Keratinocyte (primary cell): ENCODE data around the gene PXN. TPM values are rescaled to one million over a fixed set of nuclear protein-coding genes. Genes with fewer than 3 reads are reported as not detected.
"Not testable (repeated sequence)": the region's sequence is repeated elsewhere in the genome, so short reads cannot be mapped to it uniquely, and the experiment has no call there.

ENCODE experiments used
- DNase-seq: peaks from one replicate; pipeline ENCODE4 v3.0.0-alpha.2; 2011; ENCODE audit warnings: low read depth, missing footprints, low spot score
- FAIRE-seq: peaks from 2 replicates; lab custom pipeline; 2011; peaks lifted over from hg19 to GRCh38; lab: Jason Lieb, UNC
- H2AFZ ChIP-seq: 2 replicates; pipeline ENCODE4 v1.6.0; 2012; ENCODE audit warnings: low read length, control low read depth, inconsistent platforms; ENCODE audit not compliant: control insufficient read depth
- H3K27ac ChIP-seq: 2 replicates; pipeline ENCODE4 v1.5.1; 2011; ENCODE audit warnings: low read length; ENCODE audit not compliant: control insufficient read depth, insufficient read depth
- H3K27me3 ChIP-seq: 3 replicates; pipeline ENCODE4 v1.6.0; 2011; ENCODE audit warnings: low read length; ENCODE audit not compliant: control insufficient read depth, insufficient read depth; ENCODE audit errors: extremely low read depth
- H3K36me3 ChIP-seq, 2 experiments: 2 replicates in 1 of 2; 3 replicates in 1 of 2; pipeline ENCODE4 v1.5.1; 2011; ENCODE audit warnings: low read length in 2 of 2, mild to moderate bottlenecking in 1 of 2; ENCODE audit not compliant: control insufficient read depth in 2 of 2, insufficient read depth in 2 of 2; ENCODE audit errors: extremely low read depth in 1 of 2
- H3K4me1 ChIP-seq: 3 replicates; pipeline ENCODE4 v1.5.1; 2011; ENCODE audit warnings: low read length; ENCODE audit not compliant: control insufficient read depth, insufficient read depth; ENCODE audit errors: extremely low read depth
- H3K4me2 ChIP-seq: 3 replicates; pipeline ENCODE4 v1.6.0; 2011; ENCODE audit warnings: low read depth, low read length; ENCODE audit not compliant: control insufficient read depth, insufficient read depth; ENCODE audit errors: extremely low read depth
- H3K4me3 ChIP-seq, 3 experiments: fragments of 200-600 bp in 1 of 3; sonication (generic) in 1 of 3; 2 replicates in 2 of 3; 3 replicates in 1 of 3; pipeline ENCODE4 v1.5.1; 2011 to 2016; ENCODE audit warnings: low read length in 3 of 3, mild to moderate bottlenecking in 3 of 3, control low read depth in 2 of 3, inconsistent platforms in 1 of 3, low read depth in 1 of 3, mixed read lengths in 1 of 3, mixed run types in 1 of 3, moderate library complexity in 1 of 3; ENCODE audit not compliant: control insufficient read depth in 2 of 3, insufficient read depth in 2 of 3; ENCODE audit errors: extremely low read depth in 1 of 3
- H3K79me2 ChIP-seq: 2 replicates; pipeline ENCODE4 v1.6.0; 2012; ENCODE audit warnings: low read length; ENCODE audit not compliant: control insufficient read depth, insufficient read depth
- H3K9ac ChIP-seq: 3 replicates; pipeline ENCODE4 v1.6.0; 2011; ENCODE audit warnings: low read length; ENCODE audit not compliant: control insufficient read depth, insufficient read depth; ENCODE audit errors: extremely low read depth
- H3K9me1 ChIP-seq: 3 replicates; pipeline ENCODE4 v1.6.0; 2011; ENCODE audit warnings: low read length; ENCODE audit not compliant: control insufficient read depth, insufficient read depth; ENCODE audit errors: extremely low read depth
- H3K9me3 ChIP-seq: 2 replicates; pipeline ENCODE4 v1.5.1; 2012; ENCODE audit warnings: low read depth, low read length; ENCODE audit not compliant: control insufficient read depth
- H4K20me1 ChIP-seq: 3 replicates; pipeline ENCODE4 v1.6.0; 2011; ENCODE audit warnings: low read length; ENCODE audit not compliant: control insufficient read depth, insufficient read depth; ENCODE audit errors: extremely low read depth
- CTCF ChIP-seq, 3 experiments: IDR thresholded peaks in 1 of 3; conservative IDR thresholded peaks in 1 of 3; optimal IDR thresholded peaks in 1 of 3; 2 replicates in 2 of 3; 3 replicates in 1 of 3; pipeline versions ENCODE3 to v1.5.1; 2011; ENCODE audit warnings: low read length in 3 of 3, mild to moderate bottlenecking in 3 of 3, moderate library complexity in 2 of 3, control low read depth in 1 of 3, inconsistent platforms in 1 of 3; ENCODE audit not compliant: insufficient read depth in 2 of 3; ENCODE audit errors: extremely low read depth in 1 of 3
- EZH2 ChIP-seq: IDR thresholded peaks from one replicate; pipeline ENCODE4 v1.6.1; 2012; ENCODE audit warnings: inconsistent platforms, mild to moderate bottlenecking, low read length, moderate library complexity
- dilution Hi-C: fragments of 300-500 bp; cut with MboI; formaldehyde crosslinking; loops from one replicate; pipeline ENCODE4 v1.7.0; 2020; ENCODE audit warnings: low sequenced_read_pairs; ENCODE audit not compliant: extremely low pct_ligation_motif_present
- polyA plus RNA-seq, 5 experiments: library from polyadenylated mRNA; depleted of rRNA in 3 of 5; stranded (reverse) in 3 of 5; stranded (forward) in 1 of 5; unstranded in 1 of 5; fragments of >200 nt; gene quantifications; 1 replicate in 1 of 5; 2 replicates in 3 of 5; 3 replicates in 1 of 5; pipeline versions ENCODE4 v1.2.1 to v1.2.3, GENCODE V29; 2011 to 2012; ENCODE audit warnings: missing spikeins in 2 of 5, low read depth in 1 of 5, low replicate concordance in 1 of 5

The PXN gene
- polyA plus RNA-seq, 1 donor (not counting 4 experiments of a cell fraction or from before 2014, with no cell fraction given) = 114 TPM

GRCh38 chr12:120252071-120252906 lies 13.2 kb downstream of the PXN start:
- H4K20me1 ChIP-seq = peaks cover 35% of the 10 kb centered on the region
- H3K4me3 ChIP-seq = no peak overlapping the region
- FAIRE-seq (no peak), DNase-seq (no peak)
- TF ChIP-seq EZH2 (no peak), CTCF (optimal IDR thresholded peaks at IDR 0.05 in 1 of 3, IDR thresholded peaks at IDR 0.05 in 1 of 3, conservative IDR thresholded peaks at IDR 0.05 in 1 of 3; ENCODE audit: extremely low read depth in 1 of 3, insufficient read depth in 2 of 3, low read length in 3 of 3) (no peak)
- peaks cover 93% of the 10 kb centered on the region for H3K79me2 ChIP-seq
- H3K27ac ChIP-seq = peak overlapping the region; percentile 2
- H2AFZ ChIP-seq = no peak overlapping the region
- H3K27me3 ChIP-seq = no peaks in the 10 kb centered on the region
- dilution Hi-C loops = no loop called here
- H3K9ac ChIP-seq = no peak overlapping the region
- H3K9me3 ChIP-seq = no peaks in the 10 kb centered on the region
- H3K36me3 ChIP-seq = peaks cover 32 to 52% of the 10 kb centered on the region in 2 experiments
- H3K4me1 ChIP-seq = peaks cover 69% of the 10 kb centered on the region
- no peak overlapping the region for H3K4me2 ChIP-seq
- peaks cover 2% of the 10 kb centered on the region for H3K9me1 ChIP-seq

- DNase-seq, H3K27me3 ChIP-seq, H3K4me2 ChIP-seq, H3K4me3 ChIP-seq, H3K9me3 ChIP-seq, H2AFZ ChIP-seq, H3K9ac ChIP-seq, H3K9me1 ChIP-seq, dilution Hi-C loops, FAIRE-seq: not testable (repeated sequence)
- peaks cover 94% of the 10 kb centered on the region for H3K79me2 ChIP-seq
- peaks cover 39% of the 10 kb centered on the region for H4K20me1 ChIP-seq
- peaks cover 69% of the 10 kb centered on the region for H3K4me1 ChIP-seq
- H3K36me3 ChIP-seq = peaks cover 31 to 54% of the 10 kb centered on the region in 2 experiments
- peak overlapping the region; percentile 2 for H3K27ac ChIP-seq
Observed at GRCh38 chr12:120251364-120252070, 14.0 kb downstream of the PXN start.
